ENCODE measurements around the gene FAM9C.
"Not testable (repeated sequence)": the region's sequence is repeated elsewhere in the genome, so short reads cannot be mapped to it uniquely, and the experiment has no call there.

The FAM9C gene

DNA sequence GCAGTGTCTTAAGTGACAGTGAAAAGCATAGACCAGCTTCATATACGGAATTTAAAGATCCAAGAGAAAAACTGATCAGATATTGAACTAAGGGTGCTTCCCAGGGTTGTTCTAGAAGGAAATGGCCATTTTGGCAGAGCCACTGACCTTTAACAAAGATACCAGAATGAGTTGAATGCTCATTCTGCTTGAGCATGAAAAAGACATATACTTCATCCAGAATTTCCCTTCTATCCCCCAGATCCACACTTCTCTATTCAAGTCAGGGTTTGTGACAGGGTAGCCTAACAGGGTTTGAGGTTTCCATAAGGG is 45.6 kb upstream of the FAM9C start:
- no peak for ATAC-seq
- TF ChIP-seq ESRRG (CRISPR knock-in tag; IDR thresholded peaks at IDR 0.05) (no peak), GLIS3 (CRISPR knock-in tag; IDR thresholded peaks at IDR 0.05) (no peak), ISL1 (CRISPR knock-in tag; IDR thresholded peaks at IDR 0.05) (no peak), RARB (CRISPR knock-in tag; IDR thresholded peaks at IDR 0.05) (no peak), SNAI2 (CRISPR knock-in tag; IDR thresholded peaks at IDR 0.05) (no peak), PPARA (CRISPR knock-in tag; IDR thresholded peaks at IDR 0.05; ENCODE audit: borderline replicate concordance) (no peak)
- TF ChIP-seq, protein P1, sequence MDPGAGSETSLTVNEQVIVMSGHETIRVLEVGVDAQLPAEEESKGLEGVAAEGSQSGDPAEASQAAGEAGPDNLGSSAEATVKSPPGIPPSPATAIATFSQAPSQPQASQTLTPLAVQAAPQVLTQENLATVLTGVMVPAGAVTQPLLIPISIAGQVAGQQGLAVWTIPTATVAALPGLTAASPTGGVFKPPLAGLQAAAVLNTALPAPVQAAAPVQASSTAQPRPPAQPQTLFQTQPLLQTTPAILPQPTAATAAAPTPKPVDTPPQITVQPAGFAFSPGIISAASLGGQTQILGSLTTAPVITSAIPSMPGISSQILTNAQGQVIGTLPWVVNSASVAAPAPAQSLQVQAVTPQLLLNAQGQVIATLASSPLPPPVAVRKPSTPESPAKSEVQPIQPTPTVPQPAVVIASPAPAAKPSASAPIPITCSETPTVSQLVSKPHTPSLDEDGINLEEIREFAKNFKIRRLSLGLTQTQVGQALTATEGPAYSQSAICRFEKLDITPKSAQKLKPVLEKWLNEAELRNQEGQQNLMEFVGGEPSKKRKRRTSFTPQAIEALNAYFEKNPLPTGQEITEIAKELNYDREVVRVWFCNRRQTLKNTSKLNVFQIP (CRISPR knock-in tag; IDR thresholded peaks at IDR 0.05; ENCODE audit: borderline replicate concordance, low read depth), result no peak
- TF ChIP-seq, protein P2, sequence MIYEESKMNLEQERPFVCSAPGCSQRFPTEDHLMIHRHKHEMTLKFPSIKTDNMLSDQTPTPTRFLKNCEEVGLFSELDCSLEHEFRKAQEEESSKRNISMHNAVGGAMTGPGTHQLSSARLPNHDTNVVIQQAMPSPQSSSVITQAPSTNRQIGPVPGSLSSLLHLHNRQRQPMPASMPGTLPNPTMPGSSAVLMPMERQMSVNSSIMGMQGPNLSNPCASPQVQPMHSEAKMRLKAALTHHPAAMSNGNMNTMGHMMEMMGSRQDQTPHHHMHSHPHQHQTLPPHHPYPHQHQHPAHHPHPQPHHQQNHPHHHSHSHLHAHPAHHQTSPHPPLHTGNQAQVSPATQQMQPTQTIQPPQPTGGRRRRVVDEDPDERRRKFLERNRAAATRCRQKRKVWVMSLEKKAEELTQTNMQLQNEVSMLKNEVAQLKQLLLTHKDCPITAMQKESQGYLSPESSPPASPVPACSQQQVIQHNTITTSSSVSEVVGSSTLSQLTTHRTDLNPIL (CRISPR knock-in tag; IDR thresholded peaks at IDR 0.05; ENCODE audit: low read depth), result no peak

DNA sequence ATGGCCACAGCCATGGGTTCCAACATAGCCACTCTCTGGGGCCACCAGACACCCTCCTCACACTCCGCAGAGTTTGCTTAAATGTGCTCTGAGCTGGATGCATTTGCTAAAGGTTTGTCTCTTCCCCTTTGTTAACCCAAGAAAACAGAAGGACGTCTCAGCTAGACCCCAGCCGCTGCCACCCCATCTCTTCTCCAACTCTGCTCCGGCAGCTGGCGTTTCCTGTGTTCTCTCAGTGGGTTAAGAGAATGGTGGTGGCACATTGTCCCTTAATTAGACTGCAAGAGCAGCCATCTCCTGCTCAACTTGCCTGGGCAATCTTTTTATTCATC is 43.7 kb upstream of the FAM9C start:
- TF ChIP-seq ARNTL (CRISPR knock-in tag; IDR thresholded peaks at IDR 0.05; ENCODE audit: borderline replicate concordance, low read depth) (no peak), TOX (CRISPR knock-in tag; IDR thresholded peaks at IDR 0.05; ENCODE audit: borderline replicate concordance) (no peak), ZFP3 (CRISPR knock-in tag; IDR thresholded peaks at IDR 0.05) (no peak), CSDC2 (CRISPR knock-in tag; IDR thresholded peaks at IDR 0.05) (no peak), ZNF565 (CRISPR knock-in tag; conservative IDR thresholded peaks at IDR 0.05; ENCODE audit: low read depth) (no peak), TCF4 (CRISPR knock-in tag; IDR thresholded peaks at IDR 0.05; ENCODE audit: borderline replicate concordance) (no peak), ISL1 (CRISPR knock-in tag; IDR thresholded peaks at IDR 0.05) (no peak), ESRRG (CRISPR knock-in tag; IDR thresholded peaks at IDR 0.05) (no peak), RARB (CRISPR knock-in tag; IDR thresholded peaks at IDR 0.05) (no peak), ZNF70 (CRISPR knock-in tag; IDR thresholded peaks at IDR 0.05) (no peak), ZC3H10 (CRISPR knock-in tag; IDR thresholded peaks at IDR 0.05) (no peak)
- TF ChIP-seq, protein P3, sequence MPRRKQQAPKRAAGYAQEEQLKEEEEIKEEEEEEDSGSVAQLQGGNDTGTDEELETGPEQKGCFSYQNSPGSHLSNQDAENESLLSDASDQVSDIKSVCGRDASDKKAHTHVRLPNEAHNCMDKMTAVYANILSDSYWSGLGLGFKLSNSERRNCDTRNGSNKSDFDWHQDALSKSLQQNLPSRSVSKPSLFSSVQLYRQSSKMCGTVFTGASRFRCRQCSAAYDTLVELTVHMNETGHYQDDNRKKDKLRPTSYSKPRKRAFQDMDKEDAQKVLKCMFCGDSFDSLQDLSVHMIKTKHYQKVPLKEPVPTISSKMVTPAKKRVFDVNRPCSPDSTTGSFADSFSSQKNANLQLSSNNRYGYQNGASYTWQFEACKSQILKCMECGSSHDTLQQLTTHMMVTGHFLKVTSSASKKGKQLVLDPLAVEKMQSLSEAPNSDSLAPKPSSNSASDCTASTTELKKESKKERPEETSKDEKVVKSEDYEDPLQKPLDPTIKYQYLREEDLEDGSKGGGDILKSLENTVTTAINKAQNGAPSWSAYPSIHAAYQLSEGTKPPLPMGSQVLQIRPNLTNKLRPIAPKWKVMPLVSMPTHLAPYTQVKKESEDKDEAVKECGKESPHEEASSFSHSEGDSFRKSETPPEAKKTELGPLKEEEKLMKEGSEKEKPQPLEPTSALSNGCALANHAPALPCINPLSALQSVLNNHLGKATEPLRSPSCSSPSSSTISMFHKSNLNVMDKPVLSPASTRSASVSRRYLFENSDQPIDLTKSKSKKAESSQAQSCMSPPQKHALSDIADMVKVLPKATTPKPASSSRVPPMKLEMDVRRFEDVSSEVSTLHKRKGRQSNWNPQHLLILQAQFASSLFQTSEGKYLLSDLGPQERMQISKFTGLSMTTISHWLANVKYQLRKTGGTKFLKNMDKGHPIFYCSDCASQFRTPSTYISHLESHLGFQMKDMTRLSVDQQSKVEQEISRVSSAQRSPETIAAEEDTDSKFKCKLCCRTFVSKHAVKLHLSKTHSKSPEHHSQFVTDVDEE (CRISPR knock-in tag; IDR thresholded peaks at IDR 0.05), result no peak
- TF ChIP-seq, protein P4, sequence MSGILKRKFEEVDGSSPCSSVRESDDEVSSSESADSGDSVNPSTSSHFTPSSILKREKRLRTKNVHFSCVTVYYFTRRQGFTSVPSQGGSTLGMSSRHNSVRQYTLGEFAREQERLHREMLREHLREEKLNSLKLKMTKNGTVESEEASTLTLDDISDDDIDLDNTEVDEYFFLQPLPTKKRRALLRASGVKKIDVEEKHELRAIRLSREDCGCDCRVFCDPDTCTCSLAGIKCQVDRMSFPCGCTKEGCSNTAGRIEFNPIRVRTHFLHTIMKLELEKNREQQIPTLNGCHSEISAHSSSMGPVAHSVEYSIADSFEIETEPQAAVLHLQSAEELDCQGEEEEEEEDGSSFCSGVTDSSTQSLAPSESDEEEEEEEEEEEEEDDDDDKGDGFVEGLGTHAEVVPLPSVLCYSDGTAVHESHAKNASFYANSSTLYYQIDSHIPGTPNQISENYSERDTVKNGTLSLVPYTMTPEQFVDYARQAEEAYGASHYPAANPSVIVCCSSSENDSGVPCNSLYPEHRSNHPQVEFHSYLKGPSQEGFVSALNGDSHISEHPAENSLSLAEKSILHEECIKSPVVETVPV (CRISPR knock-in tag; IDR thresholded peaks at IDR 0.05), result no peak
- TF ChIP-seq, protein P1 (CRISPR knock-in tag; IDR thresholded peaks at IDR 0.05; ENCODE audit: borderline replicate concordance, low read depth), result no peak
- TF ChIP-seq, protein P2 (CRISPR knock-in tag; IDR thresholded peaks at IDR 0.05; ENCODE audit: low read depth), result no peak
- ATAC-seq, result no peak

DNA sequence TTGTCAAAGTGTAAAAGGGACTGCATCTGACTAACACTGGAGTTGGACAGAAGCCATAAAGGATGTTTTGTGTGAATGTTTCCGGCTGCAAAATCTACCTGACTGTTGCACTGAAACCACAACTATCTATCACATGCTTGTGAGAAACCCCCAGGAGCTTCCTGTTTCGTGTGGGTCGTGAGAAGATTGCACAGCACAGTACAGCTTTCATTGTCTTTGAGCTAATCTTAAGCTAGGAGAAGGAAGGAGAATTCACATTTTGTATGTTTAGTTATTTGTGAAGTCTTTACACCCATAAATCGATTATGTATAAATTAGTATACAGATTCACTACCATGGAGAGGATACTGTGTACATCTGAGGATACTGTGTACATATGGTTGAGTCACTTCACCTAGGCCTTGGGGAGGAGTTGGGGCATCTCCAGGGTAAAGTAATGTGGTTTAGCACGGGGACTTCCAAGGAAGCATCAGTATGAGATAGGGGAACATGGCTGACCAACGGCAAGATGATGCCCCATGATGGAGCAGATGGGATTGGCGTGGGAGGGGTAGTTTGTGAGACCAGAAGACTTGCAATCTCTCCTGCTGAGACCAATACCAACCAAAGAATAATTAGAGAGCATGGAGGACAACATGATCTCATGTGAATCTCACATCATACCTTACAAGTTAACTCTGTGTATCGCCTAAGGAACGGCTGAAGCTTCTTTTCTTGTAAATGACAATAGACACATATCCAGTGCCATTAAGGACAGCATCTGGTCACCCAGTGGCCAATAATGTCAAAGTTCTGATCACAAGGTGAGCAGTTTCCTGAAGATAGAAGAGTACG is 43.1 kb upstream of the FAM9C start:
- TF ChIP-seq, protein P1 (CRISPR knock-in tag; IDR thresholded peaks at IDR 0.05; ENCODE audit: borderline replicate concordance, low read depth), result no peak
- TF ChIP-seq GLIS3 (CRISPR knock-in tag; IDR thresholded peaks at IDR 0.05) (no peak), PPARA (CRISPR knock-in tag; IDR thresholded peaks at IDR 0.05; ENCODE audit: borderline replicate concordance) (no peak)
- TF ChIP-seq, protein P3 (CRISPR knock-in tag; IDR thresholded peaks at IDR 0.05), result no peak
- peak; percentile 23 for ATAC-seq

DNA sequence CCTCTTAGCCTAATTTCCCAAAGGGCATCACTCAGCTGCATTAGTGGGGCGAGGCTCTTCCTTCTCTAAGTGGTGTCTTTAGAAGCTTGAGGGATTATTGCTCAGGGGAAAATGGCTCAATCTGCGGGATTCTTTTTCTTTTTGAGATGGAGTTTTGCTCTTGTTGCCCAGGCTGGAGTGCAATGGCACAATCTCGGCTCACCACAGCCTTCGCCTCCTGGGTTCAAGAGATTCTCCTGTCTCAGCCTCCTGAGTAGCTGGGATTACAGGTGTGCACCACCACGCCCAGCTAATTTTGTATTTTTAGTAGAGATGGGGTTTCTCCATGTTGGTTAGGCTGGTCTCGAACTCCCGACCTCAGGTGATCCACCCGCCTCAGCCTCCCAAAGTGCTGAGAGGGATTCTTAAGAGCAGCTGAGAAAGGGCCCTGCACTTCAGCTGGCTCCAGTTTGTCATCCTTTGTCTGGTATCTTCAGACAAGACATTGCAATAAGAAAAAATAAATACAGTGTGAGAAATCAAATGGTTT is 42.4 kb upstream of the FAM9C start:
- ATAC-seq, result not testable (repeated sequence)
